Mesendoderm (in vitro differentiated cells): ENCODE results near the gene COL6A2. TPM values are rescaled to one million over a fixed set of nuclear protein-coding genes. Genes with fewer than 3 reads are reported as not detected.
"Not testable (repeated sequence)": the region's sequence is repeated elsewhere in the genome, so short reads cannot be mapped to it uniquely, and the experiment has no call there.

Experiments used
- DNase-seq: peaks from one replicate; pipeline ENCODE4 v3.0.0; 2013
- H2AK5ac ChIP-seq: 2 replicates; pipeline ENCODE4 v1.6.1; 2013; ENCODE audit warnings: low read length, inconsistent platforms
- H2BK120ac ChIP-seq: 2 replicates; pipeline ENCODE4 v1.6.1; 2013; ENCODE audit warnings: low read depth, mild to moderate bottlenecking, low read length, moderate library complexity, mixed read lengths
- H2BK15ac ChIP-seq: replicated peaks from 2 replicates; pipeline ENCODE4 v1.6.1; 2013; ENCODE audit warnings: low read depth, mild to moderate bottlenecking, moderate library complexity
- H2BK5ac ChIP-seq: 2 replicates; pipeline ENCODE4 v1.6.1; 2013; ENCODE audit warnings: low read length, inconsistent platforms
- H3K18ac ChIP-seq: 2 replicates; pipeline ENCODE4 v1.6.1; 2013; ENCODE audit warnings: mild to moderate bottlenecking, low read length, mixed read lengths
- H3K23ac ChIP-seq: one replicate; pipeline ENCODE4 v1.6.1; 2013; ENCODE audit warnings: low read length
- H3K27ac ChIP-seq: 2 replicates; pipeline ENCODE4 v1.5.1; 2013; ENCODE audit warnings: low read depth, mild to moderate bottlenecking, inconsistent platforms, low read length, moderate library complexity
- H3K27me3 ChIP-seq: 2 replicates; pipeline ENCODE4 v1.6.1; 2013; ENCODE audit warnings: low read length, control low read depth, mild to moderate bottlenecking, inconsistent platforms; ENCODE audit not compliant: insufficient read depth, poor library complexity
- H3K36me3 ChIP-seq: 2 replicates; pipeline ENCODE4 v1.6.1; 2013; ENCODE audit warnings: low read length, inconsistent platforms; ENCODE audit not compliant: control insufficient read depth, insufficient read depth
- H3K4ac ChIP-seq: one replicate; pipeline ENCODE4 v1.6.1; 2013; ENCODE audit warnings: low read depth, mild to moderate bottlenecking, low read length, moderate library complexity
- H3K4me1 ChIP-seq: 2 replicates; pipeline ENCODE4 v1.6.1; 2013; ENCODE audit warnings: low read depth, low read length, inconsistent platforms; ENCODE audit not compliant: control insufficient read depth
- H3K4me2 ChIP-seq: 2 replicates; pipeline ENCODE4 v1.6.1; 2013; ENCODE audit warnings: low read length
- H3K4me3 ChIP-seq: 2 replicates; pipeline ENCODE4 v1.5.1; 2013; ENCODE audit warnings: mild to moderate bottlenecking, low read length
- H3K56ac ChIP-seq: one replicate; pipeline ENCODE4 v1.6.1; 2013; ENCODE audit warnings: low read length
- H3K79me1 ChIP-seq: 2 replicates; pipeline ENCODE4 v1.6.1; 2013; ENCODE audit warnings: low read length, inconsistent platforms
- H3K79me2 ChIP-seq: 2 replicates; pipeline ENCODE4 v1.6.1; 2013; ENCODE audit warnings: mild to moderate bottlenecking, low read length; ENCODE audit not compliant: control insufficient read depth, insufficient read depth
- H3K9ac ChIP-seq: 2 replicates; pipeline ENCODE4 v1.6.1; 2013; ENCODE audit warnings: low read length, inconsistent platforms
- H4K5ac ChIP-seq: one replicate; pipeline ENCODE4 v1.6.1; 2013; ENCODE audit warnings: low read length
- H4K8ac ChIP-seq: one replicate; pipeline ENCODE4 v1.6.1; 2013; ENCODE audit warnings: low read depth, mild to moderate bottlenecking, control low read depth, low read length, moderate library complexity
- WGBS: extraction: QIAGEN DNeasy Blood & Tissue Kit; methylation state at CpG from one replicate; pipeline ENCODE4 v1.1.7; 2013; ENCODE audit warnings: low lambda C conversion rate, missing lambda C conversion rate; ENCODE audit not compliant: insufficient coverage; ENCODE audit errors: extremely low coverage; 5-methylcytosine and 5-hydroxymethylcytosine counted together
- small RNA-seq: library from polyadenylated mRNA; stranded (forward); fragments of <200 nt; extraction: miRNeasy Mini kit (QIAGEN cat#:217004); gene quantifications from one replicate; pipeline ENCODE3, GENCODE V24; 2013; ENCODE audit not compliant: insufficient read depth

The COL6A2 gene

GRCh38 chr21:46173573-46173972, 75.7 kb downstream of the COL6A2 start:
- H2BK15ac ChIP-seq = no peak overlapping the region
- H3K79me1 ChIP-seq = peaks cover 10% of the 10 kb centered on the region
- no peak overlapping the region for H2AK5ac ChIP-seq
- H2BK120ac ChIP-seq = no peak overlapping the region
- H3K4ac ChIP-seq = no peak overlapping the region
- H3K18ac ChIP-seq = no peak overlapping the region
- H4K5ac ChIP-seq = no peak overlapping the region
- H3K9ac ChIP-seq = no peak overlapping the region
- no peak overlapping the region for H3K27ac ChIP-seq
- H3K23ac ChIP-seq = no peak overlapping the region
- no peaks in the 10 kb centered on the region for H3K27me3 ChIP-seq
- no peak for DNase-seq
- H3K56ac ChIP-seq = no peak overlapping the region
- no peaks in the 10 kb centered on the region for H3K4me1 ChIP-seq
- H4K8ac ChIP-seq = no peak overlapping the region
- H3K4me3 ChIP-seq = no peak overlapping the region
- H3K36me3 ChIP-seq = no peaks in the 10 kb centered on the region
- no peak overlapping the region for H2BK5ac ChIP-seq
- no CpG with 5 or more reads among the region's 1 CpG for WGBS
- H3K4me2 ChIP-seq = no peak overlapping the region
- no peaks in the 10 kb centered on the region for H3K79me2 ChIP-seq

GRCh38 chr21:46176443-46177129, 78.7 kb downstream of the COL6A2 start:
- H2BK120ac ChIP-seq, H4K8ac ChIP-seq, H3K18ac ChIP-seq, H3K27me3 ChIP-seq, H3K36me3 ChIP-seq, DNase-seq, H3K4me2 ChIP-seq, H3K4me3 ChIP-seq, H2AK5ac ChIP-seq, H3K27ac ChIP-seq, H2BK15ac ChIP-seq, H3K4ac ChIP-seq, H3K23ac ChIP-seq, H3K9ac ChIP-seq, H3K56ac ChIP-seq, H3K79me2 ChIP-seq, H4K5ac ChIP-seq, H3K4me1 ChIP-seq, H2BK5ac ChIP-seq: not testable (repeated sequence)
- no CpG with 5 or more reads among the region's 3 CpGs for WGBS
- H3K79me1 ChIP-seq = peaks cover 11% of the 10 kb centered on the region

- H3K4ac ChIP-seq = no peak overlapping the region
- no peak overlapping the region for H2BK120ac ChIP-seq
- H2AK5ac ChIP-seq = no peak overlapping the region
- no peak overlapping the region for H2BK5ac ChIP-seq
- no peak overlapping the region for H3K9ac ChIP-seq
- no peaks in the 10 kb centered on the region for H3K79me2 ChIP-seq
- H4K5ac ChIP-seq = no peak overlapping the region
- H3K56ac ChIP-seq = no peak overlapping the region
- H2BK15ac ChIP-seq = no peak overlapping the region
- H3K18ac ChIP-seq = no peak overlapping the region
- no peaks in the 10 kb centered on the region for H3K36me3 ChIP-seq
- H3K4me1 ChIP-seq = no peaks in the 10 kb centered on the region
- H3K27ac ChIP-seq = no peak overlapping the region
- no peaks in the 10 kb centered on the region for H3K27me3 ChIP-seq
- H3K4me2 ChIP-seq = no peak overlapping the region
- WGBS = no CpG with 5 or more reads among the region's 4 CpGs
- DNase-seq = no peak
- peaks cover 4% of the 10 kb centered on the region for H3K79me1 ChIP-seq
- H4K8ac ChIP-seq = no peak overlapping the region
- no peak overlapping the region for H3K23ac ChIP-seq
- H3K4me3 ChIP-seq = no peak overlapping the region
These were observed 81.0 kb downstream of the COL6A2 start for GRCh38 chr21:46178961-46179360.

Small RNAs within 50 kb of the gene (small RNA-seq; reads per million reads assigned to genes)
- gene PSMA6P3 = not detected
